Stimulated activated CD4-positive, alpha-beta T cell treated with anti-CD3 and anti-CD28 coated beads, TNF-alpha, amount 100 ng/mL, for 48 hours (primary cell): Measurements from ENCODE around the gene SLX4IP.

Experiments used
- DNase-seq, 3 donors: peaks; one replicate each; pipeline ENCODE4 v3.0.0-alpha.2; 2020; ENCODE audit warnings: low read depth in 3 of 3

The SLX4IP gene

DNA sequence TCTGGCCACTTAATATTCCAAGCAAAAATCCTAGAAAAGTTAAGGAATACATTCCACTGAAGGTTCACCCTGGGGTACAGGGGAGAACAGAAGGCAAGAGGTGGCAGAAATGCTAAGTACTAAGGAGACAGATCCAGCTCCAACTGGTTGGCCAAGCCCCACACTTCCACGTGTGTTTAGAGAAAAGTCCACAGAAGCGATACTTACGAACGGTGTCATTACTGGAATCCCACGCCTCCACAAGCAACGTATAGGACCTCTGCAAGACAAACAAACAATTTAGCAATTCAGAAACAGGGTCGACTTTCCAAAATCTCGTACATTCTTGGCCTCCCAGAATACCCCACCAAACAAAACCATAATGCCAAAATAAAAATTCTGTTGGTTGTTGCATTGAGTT lies 228.7 kb downstream of the SLX4IP start:
- DNase-seq = no peak

DNA sequence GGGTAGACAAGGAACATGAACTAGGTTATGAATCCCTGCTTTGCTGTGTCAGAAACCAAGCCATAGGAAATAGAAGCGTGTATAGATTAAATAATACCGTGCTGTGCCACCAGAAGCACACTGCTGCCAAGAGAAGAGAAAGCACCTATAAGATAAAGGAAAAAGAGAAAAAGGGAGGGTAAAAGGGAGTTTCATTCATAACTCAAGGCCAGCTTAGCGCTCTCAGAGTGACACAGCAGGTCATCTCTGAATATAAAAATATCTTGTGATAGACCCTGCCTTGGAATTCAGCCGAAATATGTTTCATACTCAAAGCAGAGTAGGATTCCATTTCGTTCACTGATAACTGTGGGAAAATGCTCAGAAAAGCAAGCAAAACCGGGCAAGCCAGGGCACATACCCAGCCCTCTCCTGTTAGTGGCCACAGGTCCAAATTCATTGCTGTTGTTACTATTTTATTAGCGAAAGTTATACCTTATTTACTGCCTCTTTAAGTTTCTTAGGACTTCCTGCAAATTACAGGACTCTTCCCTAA lies 230.0 kb downstream of the SLX4IP start:
- no peak for DNase-seq

DNA sequence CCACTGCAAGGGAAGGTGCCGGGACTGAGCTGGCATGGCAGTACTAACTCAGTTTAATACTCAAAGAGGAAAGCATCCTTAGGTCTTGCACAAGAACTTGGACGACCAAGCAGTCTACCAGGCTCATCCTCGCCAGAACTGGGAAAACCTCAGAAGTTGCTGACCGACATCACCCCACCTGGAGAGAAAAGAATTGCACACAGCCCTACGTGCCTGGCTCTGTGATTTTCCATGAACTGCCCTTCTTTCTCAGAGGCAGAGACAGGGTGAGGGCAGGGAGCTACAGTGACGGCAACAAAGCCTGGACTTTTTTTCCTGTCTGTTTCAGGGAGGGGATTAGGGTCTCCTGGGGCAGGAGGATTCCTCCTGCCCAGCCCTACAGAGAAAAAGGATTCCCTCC lies 230.7 kb downstream of the SLX4IP start:
- no peak for DNase-seq

DNA sequence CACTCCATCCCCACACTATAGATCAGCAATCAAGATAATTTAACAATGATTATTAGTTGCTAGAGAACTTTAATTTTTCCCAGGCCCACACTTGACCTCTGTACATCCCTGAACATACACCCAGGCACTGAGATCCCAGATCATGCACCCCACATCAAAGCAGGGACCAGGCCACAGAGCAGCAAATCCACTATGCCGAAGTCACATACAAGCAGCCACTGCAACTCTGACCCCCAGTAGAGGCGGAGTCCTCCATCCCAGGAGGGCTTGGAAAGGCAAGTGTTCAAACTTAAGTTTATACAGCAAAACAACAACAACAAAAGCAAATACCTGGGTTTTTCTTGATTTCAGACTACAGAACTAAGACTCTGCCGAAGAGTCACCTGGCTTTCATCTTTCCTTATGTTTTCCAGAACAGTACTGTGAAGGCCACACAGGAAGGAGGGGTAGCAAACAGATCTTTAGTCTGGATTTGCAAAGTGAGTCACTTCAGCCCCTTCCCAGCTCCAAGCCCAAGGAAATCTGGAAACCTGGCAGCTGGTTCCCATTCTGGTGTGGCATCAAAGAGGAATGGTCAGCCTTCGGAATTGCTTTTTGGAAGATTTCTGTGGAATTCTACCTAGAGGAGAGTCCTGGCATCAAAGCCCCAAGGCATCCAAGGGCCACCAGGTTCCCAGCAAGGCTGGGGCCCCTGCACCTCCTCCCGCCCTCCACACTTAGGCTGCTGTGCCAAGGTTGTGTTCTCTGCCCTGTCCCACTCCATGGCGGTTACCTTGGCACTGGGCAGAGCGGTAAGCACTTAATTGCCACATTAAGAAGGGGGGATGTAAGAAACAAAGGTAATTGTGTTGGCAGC lies 231.3 kb downstream of the SLX4IP start:
- DNase-seq = no peak

DNA sequence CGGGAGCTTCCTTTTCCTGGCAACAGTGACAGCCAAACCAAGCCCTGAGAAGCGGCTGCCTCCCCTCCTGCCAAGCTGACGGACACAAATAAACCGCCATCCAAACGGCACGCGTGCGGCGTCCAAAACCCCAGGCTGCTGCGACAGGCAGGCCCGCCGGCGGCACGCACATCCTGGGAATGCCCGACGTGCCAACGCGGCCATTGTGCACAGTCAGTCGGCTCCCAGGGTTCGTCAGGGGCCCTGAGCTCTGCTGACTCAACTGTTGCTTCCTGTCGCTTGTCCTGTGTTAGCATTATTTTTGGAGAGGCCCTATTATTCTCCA lies 231.9 kb downstream of the SLX4IP start:
- no peak for DNase-seq

DNA sequence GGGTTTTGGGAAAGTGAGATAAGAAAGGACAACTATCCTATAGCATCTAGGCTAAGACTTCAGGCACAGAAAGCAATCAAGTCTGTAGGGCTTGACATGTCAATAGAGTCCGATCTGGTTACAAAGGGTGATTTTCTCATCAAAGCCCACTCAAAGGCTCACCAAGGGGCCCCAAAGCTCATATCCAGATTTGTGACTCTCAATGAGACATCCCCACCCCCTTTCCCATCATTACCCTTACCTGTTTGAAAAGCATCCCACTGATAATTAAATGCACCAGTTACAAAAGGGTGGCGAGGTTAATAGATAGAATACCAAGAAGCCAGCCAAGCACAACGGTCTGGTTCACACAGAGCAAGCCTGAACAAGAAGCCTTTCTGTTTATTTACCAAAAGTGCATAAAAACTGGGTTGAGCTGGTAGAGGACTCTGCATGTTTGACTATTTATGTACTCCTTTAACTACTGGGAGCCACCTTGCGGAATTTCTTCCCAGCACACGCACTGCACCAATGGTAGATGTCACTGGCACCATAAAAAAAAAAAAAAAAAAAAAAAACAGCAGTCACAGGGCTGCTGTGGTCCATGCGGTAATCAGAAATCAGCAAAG lies 232.6 kb downstream of the SLX4IP start:
- no peak for DNase-seq

DNA sequence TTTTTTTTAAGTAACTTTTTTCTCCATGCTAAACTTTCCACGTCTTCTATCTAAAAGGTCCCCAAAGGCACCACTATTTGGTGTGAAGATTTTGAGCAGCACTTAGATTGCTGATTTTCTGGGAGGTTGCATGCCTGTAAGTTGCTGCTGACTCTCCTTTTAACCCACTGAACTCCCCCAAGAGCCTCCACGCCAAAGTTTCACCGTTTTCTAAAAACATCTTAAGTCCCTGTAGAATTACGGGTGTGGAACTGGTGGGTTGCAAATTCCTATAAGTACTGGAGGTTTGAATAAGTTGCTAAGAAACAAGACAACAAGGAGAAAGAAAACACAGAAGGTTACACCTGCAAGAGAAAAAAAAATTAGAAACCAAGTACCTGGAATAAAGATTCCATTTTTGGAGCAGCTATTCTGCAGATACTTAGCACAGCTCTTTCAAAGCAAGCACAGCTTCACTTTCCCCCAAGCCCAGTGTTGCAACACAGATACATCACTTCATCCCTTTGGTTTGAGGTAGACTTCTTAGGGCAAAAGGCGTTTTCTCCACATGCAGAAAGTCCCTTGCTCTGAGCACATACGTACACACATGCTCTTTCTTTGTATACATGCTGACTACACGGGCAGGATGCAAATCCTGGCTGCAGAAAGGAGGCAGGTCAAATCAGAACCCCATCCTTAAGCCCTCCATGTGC lies 233.7 kb downstream of the SLX4IP start:
- DNase-seq = no peak

DNA sequence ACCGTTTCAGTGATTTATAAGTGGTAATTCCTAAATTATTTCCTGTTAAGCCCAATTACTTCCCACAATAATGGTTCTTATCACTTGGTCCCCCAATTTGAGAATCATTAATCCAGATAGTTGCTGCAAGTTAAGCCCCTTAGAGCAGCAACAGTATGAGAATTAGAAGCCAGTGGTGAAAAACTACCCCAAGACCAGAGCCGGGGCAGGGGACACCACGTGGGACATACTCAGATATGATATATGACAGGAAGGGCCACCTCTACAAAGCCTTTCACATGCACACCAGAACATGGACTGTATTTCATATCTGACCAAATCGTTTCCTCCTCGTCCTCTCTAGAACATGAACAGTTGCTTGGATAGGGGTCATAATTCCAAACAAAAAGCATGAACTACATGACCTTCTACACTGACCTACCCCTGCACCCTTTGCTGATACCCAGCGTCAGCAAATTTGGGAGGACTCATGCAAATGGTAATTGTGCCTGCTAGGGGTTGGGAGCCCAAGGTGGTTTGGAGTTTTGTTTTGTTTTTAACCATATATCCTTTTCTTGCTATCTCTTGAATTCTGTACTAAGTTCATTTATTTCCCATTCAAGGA lies 234.8 kb downstream of the SLX4IP start:
- no peak for DNase-seq

DNA sequence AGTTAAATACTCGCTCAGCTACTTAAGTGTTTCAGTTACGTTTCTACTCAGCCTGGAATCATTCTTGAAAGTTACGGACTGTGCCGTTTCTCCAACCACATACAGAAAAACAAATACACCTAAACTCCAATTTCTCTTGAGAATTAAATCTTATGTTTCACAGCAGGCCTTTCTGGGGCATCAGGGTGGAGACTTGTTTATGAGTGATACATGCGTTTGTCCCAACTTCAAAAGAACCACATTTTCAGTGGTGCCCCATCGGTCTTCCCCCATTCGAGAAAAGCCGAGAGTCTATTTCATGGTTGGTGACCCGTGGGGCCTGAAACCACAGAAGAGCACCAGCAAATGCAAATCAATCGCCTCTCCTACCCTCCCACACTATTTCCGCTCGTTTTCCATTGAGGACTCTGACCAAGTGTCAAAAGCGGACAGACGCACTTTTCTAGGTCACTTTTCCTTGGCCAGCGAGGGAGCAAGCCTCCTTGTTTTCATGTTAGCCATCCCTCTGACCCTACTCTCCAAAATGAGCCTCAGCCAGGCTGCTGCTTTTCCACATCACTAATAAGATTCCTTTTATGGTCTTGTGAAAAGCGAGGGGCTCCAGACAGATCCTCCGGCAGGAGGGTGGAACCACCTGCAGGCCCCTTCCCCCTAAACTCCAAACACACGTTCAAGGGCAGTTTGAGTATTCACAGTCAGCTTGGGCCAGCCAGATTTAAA lies 235.6 kb downstream of the SLX4IP start:
- no peak for DNase-seq

DNA sequence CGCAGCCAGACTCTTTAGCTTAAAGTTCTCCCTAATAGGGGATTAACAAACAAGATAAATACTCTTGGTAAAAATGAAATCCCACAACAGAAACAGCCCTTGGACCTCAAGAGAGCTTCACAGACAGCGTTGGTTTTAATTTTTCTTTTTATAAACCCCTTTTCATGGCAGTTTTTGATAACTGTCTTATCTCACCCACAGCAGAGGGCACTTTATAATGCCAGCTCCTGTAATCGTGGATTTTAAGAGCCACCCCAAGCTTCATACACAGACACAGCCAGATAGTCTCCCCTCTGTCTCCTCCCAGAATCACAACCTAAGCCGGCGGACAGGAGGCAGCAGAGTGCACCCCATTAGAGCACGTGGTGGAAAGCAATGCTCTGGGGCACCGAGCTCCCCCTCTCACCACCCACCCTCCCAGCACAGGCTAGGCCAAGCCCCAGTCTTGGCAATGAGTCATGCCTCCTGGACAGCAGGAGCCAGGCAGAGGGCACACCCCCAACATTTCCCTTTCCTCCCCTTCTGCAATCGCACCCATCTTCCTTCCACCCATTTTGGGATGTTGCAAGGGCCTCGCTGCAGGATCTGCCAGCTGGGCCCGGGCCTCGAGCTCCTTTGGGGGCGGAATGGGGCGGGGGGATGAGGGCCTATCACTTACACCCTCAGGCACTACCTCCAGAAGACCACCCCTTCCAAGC lies 236.3 kb downstream of the SLX4IP start:
- no peak for DNase-seq

DNA sequence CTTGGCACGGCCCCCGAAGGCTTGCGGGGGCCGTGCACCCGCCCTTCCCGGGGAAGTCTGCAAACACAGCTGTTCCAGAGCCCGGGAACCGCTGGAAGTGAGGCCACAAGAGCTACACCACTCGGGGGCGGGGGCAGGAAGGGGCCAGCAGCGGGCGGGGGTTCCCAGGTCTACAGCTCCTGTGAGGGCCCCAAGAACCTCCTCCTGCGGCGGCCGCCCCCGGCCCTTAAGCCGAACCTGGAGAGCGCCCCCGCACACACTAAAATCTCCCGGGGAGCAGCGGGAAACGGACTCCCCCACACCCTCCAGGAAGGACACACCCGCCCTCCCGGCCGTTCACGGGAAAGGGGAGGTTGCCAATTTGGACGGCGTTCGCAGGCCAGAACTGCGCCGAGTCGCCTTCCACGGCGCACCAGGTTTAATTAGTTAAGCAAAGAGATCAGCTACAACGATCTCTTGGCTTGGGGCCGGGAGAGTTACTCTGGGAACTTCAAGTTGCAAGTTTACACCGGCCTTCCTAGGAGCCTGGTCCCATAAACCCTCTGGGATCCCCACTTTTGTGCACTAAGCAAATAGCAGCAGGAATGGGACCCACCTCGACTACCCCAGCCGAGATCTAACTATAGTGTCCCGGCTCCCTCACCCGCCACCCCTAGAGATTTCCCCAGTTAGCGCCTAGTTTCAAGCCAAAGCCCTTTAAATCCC lies 237.0 kb downstream of the SLX4IP start:
- DNase-seq = no peak

DNA sequence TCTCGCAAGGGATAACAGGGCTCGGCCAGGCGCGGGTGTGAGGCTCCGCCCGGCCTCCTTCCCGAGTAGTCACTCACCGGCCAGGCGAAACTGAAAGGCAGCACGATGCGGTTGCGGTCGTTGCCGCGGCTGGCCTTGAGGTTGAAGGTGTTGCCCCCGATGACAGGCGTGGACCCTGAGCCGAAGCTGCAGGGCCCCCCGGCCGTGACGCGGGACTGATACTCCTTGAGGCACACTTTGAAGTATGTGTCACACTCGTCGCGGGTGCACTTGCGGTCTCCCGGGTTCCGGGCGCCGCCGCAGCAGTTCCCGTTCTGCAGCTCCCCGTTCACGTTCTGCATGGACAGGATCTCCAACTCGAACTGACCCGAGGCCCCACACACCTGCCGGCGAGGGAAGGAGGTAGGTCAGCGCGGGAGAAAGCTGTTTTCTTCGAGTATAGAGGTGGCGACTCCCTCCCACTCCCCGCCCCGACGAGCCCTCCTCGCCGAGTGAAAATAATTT lies 237.6 kb downstream of the SLX4IP start:
- peak in 2 of 3 donors; percentile 11 to 24 for DNase-seq

DNA sequence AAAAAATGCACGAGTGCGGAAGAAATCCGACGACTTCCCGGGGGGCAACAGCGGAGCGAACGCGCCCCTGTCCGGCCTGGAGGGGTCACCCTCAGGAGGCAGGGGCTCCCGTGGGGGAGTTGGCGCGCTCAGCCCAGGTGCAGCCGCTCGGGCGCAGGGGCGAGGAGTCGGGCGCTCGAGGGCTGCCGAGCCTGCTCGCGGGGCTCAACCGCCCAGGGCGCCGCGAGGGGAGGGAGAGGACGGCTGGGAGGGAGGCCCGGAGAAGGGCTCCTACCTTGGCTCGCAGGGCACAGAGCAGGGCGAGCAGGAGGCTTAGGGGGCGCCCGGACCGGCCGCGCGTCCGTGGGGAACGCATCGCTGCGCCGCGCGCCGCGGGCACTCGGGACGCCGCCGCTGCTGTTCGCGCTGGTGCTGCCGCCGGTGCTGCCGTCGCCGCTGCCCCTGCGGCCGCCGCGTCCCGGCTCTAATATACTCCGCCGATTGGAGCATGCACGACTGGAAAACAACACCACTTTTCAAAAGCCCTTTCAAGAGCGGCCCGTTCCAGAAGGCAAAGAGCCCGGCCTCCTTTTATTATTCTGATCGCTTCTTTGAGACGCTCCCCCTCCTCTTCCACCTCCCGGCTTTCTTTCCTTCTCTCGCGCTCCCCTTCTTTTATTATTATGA lies 238.2 kb downstream of the SLX4IP start:
- no peak for DNase-seq

DNA sequence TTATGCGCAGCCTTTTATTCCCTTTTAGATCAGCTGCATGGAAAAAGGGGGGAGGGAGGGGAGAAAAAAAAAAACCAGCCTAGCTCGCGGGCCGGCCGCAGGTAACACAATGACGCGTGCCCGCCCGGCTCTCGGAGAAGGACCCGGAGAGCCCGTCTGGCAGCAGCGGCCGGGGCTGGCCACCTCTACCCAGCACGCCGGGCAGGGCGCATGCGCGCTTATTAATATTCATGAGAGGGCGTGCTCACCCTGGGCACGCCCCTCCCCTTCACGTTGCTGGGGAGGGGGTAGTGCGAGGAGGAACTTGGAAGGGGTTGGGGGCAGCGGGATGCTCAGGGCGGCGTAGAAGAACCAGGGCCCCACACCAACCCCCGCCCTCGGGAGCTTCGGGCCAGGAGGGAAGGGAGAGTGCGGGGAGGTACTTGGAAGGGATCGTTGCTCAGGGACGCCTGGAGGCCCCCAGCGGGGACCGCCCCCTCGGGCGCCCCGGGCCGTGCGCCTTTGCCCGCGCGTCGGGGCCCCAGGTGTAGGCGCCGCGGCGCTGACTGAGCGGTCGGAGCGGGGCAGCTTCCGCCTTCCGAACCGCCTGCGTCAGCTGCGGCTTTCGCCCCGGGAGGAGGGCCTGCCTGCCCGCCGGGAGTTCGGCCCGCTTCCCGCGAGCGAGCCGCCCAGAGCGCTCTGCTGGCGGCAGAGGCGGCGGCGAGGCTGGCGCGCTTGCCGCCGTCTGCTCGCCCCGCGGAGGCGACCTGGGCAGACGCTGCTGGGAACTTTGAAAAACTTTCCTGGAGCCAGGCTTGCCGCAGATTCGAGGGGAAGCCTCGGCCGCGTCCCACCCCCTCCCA lies 239.0 kb downstream of the SLX4IP start, which contains the start of gene JAG1:
Gene JAG1, minus strand, starts transcription at position 158 of the 842 bp plus-strand sequence. CDS start 469 bp downstream, outside the sequence.
- DNase-seq = peak in 2 of 3 donors; percentile 37 to 56

DNA sequence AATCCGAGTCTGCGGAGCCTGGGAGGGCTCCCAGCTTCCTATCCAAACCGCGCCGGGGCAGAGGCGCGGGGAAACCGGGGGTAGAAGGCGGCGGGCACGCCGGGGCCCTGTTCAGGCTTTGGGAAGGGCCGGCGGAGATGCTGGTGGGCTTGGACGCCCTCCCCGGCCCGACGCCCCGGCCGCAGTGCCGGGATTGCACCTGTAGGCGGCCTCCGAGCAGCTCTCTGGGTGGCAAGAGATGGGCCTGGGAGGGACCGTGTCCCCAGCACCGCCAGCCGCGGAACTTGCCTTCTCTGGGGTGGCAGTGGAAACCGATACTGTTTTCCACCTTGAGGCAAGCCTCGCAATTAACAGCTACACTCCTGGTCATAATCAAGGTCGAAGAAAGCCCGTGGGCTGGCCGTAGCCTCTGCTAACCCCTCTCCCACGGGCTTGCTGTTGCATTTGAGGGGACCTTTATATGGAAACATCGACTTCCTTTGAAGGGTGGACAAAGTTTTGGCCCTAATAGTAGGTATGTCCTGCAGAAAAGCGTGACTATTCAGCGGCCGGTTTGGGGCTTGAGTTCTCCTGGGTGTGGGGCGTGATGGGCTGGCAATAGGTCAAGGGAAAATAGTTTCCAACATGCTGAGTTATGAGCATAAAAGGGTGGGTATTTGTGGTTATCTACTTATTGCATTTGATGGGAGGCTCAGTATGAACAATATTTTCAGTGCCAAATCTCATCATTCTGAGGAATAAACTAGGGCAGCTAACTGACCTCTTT lies 239.8 kb downstream of the SLX4IP start:
- DNase-seq = peak in 1 of 3 donors; percentile 13

DNA sequence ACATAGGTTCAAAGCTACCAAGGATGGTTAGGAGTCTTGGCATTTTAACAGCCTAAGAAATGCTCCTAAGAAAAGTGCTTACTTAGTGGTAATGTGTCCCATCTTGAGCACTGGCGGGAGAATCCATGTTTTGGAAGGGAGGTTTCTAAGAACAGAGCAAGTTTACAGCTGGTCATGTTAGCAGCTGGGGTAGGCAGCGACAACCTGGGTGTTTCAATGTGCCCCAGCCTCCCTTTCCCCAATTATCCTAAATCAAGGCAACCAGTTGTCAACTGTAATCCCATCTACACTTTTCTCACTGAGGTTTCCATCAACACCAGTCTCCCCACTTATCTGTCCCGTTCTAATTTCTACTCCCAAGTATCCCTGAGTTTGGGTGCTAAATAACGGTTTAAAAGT lies 240.3 kb downstream of the SLX4IP start:
- no peak for DNase-seq

DNA sequence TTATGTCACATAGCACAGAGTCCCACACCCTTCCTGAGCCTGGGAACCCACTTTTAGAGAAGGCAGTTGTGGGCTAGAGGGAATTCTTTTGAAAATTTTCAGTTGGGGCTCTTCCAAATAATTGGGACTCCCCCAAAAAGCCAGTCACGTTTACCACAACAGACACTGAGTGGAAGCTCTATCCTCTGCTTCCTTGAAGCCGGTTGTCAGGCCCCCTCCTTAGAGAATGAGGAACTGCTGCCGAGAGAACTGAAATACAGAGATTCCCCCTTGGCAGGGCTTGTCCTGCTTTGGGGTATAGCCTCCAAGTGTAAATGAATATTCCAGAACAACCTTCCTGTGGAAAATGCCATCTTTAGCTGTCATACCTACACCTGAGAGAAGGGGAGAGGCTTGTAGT lies 241.4 kb downstream of the SLX4IP start:
- DNase-seq = no peak
